ENCODE results near the gene ERC2. TPM values are rescaled to one million over a fixed set of nuclear protein-coding genes. Genes with fewer than 3 reads are reported as not detected.

Gene ERC2
- total RNA-seq, 1 donor from 2014 or later: 1.5 TPM

GRCh38 chr3:56110886-56111285, 357.4 kb downstream of the ERC2 start:
- Histone ChIP-seq H3K27me3 (ENCODE audit: low read depth) (no peaks in the 10 kb centered on the region), H3K9me3 (peaks cover 7% of the 10 kb centered on the region), H3K4me1 (no peaks in the 10 kb centered on the region), H3K36me3 (no peaks in the 10 kb centered on the region), H3K4me3 (no peak overlapping the region), H3K27ac (no peak overlapping the region)
- TF ChIP-seq, protein P1, sequence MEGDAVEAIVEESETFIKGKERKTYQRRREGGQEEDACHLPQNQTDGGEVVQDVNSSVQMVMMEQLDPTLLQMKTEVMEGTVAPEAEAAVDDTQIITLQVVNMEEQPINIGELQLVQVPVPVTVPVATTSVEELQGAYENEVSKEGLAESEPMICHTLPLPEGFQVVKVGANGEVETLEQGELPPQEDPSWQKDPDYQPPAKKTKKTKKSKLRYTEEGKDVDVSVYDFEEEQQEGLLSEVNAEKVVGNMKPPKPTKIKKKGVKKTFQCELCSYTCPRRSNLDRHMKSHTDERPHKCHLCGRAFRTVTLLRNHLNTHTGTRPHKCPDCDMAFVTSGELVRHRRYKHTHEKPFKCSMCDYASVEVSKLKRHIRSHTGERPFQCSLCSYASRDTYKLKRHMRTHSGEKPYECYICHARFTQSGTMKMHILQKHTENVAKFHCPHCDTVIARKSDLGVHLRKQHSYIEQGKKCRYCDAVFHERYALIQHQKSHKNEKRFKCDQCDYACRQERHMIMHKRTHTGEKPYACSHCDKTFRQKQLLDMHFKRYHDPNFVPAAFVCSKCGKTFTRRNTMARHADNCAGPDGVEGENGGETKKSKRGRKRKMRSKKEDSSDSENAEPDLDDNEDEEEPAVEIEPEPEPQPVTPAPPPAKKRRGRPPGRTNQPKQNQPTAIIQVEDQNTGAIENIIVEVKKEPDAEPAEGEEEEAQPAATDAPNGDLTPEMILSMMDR (IDR thresholded peaks at IDR 0.05): no peak
- intact Hi-C loops (cut with DNase I): no loop called here
- DNase-seq: no peak
- no peak for ATAC-seq

- DNase-seq (no peak), ATAC-seq (no peak)
- H3K4me1 ChIP-seq: no peaks in the 10 kb centered on the region
- intact Hi-C loops (cut with DNase I): no loop called here
- no peaks in the 10 kb centered on the region for H3K27me3 ChIP-seq (ENCODE audit: low read depth)
- TF ChIP-seq, protein P1 (IDR thresholded peaks at IDR 0.05): no peak
- H3K27ac ChIP-seq: no peak overlapping the region
- no peaks in the 10 kb centered on the region for H3K36me3 ChIP-seq
- H3K4me3 ChIP-seq: no peak overlapping the region
- no peaks in the 10 kb centered on the region for H3K9me3 ChIP-seq
Observed at GRCh38 chr3:56107157-56107556, 361.1 kb downstream of the ERC2 start.

DNA sequence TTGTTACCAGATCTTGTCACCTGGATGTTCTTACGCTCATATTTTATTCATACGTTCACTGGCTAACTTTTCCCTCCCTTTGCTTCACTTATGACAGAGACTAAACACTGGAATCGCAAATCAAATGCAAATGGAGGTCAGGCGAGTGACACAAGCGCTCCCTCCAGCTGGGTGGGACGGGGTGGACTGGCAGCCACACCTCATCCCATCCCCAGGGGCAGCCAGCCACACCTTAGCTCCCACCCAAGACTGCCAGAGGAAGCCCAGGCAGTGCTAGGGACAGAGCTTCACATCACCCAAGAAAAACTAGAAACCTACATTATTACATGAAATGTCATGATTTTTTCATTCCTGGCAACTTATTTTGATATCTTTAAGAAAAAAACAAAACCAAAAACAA, 366.2 kb downstream of the ERC2 start:
- ATAC-seq (no peak), DNase-seq (no peak)
- TF ChIP-seq, protein P1 (IDR thresholded peaks at IDR 0.05): no peak
- Histone ChIP-seq H3K36me3 (no peaks in the 10 kb centered on the region), H3K27ac (no peak overlapping the region), H3K9me3 (no peaks in the 10 kb centered on the region), H3K4me1 (no peaks in the 10 kb centered on the region), H3K4me3 (no peak overlapping the region), H3K27me3 (ENCODE audit: low read depth) (no peaks in the 10 kb centered on the region)
- intact Hi-C loops (cut with DNase I): no loop called here

DNA sequence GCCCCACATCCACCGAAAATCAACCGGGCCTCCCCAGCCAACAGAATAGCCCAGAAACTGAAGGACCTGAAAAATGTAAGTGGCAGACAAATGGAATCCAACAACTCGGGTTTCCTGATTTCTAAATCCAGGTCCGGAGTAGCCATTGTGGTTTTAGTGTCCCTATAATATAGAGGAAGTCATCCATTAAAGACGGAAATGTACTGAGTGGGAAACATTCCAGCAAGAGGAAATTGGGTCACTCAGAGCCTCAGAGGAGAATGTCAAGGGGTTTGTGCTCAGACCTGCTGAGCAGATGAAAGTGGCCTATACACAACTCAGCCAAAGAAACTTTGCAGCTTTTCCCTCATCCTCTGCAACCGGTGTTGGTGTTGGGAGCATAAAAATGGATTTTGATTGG, 366.7 kb downstream of the ERC2 start:
- TF ChIP-seq, protein P1 (IDR thresholded peaks at IDR 0.05): no peak
- H3K36me3 ChIP-seq: no peaks in the 10 kb centered on the region
- no peaks in the 10 kb centered on the region for H3K4me1 ChIP-seq
- no peak for DNase-seq
- no peaks in the 10 kb centered on the region for H3K27me3 ChIP-seq (ENCODE audit: low read depth)
- intact Hi-C loops (cut with DNase I): no loop called here
- no peak overlapping the region for H3K27ac ChIP-seq
- no peak for ATAC-seq
- H3K9me3 ChIP-seq: no peaks in the 10 kb centered on the region
- no peak overlapping the region for H3K4me3 ChIP-seq

DNA sequence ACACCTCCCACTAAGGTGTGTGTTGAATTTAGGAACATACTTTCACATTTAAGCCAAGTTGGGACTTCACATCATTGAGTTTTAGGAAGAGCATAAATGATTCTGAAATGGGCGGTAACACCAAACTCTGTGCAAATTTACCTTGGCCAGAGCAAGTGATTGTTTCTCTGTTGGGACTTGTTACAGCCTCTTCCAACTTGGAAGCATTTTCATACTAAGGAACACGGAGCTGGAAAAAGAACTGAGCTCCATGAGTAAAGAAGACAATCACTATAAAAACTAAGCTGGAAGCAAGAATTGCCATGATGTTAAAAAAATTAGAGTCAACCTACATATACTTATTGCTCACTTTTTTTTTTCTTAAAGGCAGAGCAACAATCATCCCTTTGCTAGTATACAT, 371.3 kb downstream of the ERC2 start:
- Histone ChIP-seq H3K27ac (no peak overlapping the region), H3K4me1 (no peaks in the 10 kb centered on the region), H3K27me3 (ENCODE audit: low read depth) (no peaks in the 10 kb centered on the region), H3K36me3 (no peaks in the 10 kb centered on the region), H3K4me3 (no peak overlapping the region), H3K9me3 (no peaks in the 10 kb centered on the region)
- ATAC-seq: no peak
- no peak for DNase-seq
- TF ChIP-seq, protein P1 (IDR thresholded peaks at IDR 0.05): no peak
- intact Hi-C loops (cut with DNase I): no loop called here

DNA sequence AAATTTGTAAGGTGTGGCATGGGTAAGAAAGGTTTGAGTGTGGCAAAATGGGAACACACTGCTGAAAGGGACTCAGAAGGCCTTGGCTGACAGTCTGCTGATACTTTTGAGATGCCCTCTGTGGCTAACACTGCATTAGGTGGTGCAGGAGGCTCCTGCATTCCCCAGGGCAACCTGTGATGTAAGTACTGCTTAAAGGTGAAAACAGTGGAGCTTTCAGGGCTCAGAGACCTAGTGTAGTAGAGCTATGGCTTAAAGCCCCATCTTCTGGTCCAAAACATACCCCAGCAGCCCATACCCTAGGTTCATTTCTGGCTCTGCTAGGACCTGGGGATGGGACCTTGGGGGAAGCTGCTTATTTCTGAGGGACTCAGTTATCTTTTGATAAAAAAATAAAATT, 374.1 kb downstream of the ERC2 start:
- ATAC-seq (no peak), DNase-seq (no peak)
- H3K36me3 ChIP-seq: no peaks in the 10 kb centered on the region
- H3K27me3 ChIP-seq (ENCODE audit: low read depth): no peaks in the 10 kb centered on the region
- no peaks in the 10 kb centered on the region for H3K9me3 ChIP-seq
- intact Hi-C loops (cut with DNase I): no loop called here
- H3K27ac ChIP-seq: no peak overlapping the region
- H3K4me1 ChIP-seq: no peaks in the 10 kb centered on the region
- TF ChIP-seq, protein P1 (IDR thresholded peaks at IDR 0.05): no peak
- H3K4me3 ChIP-seq: no peak overlapping the region

Measured in lower lobe of right lung (tissue), 2 donors.